ENCODE measurements around the gene TMEM174. TPM values are rescaled to one million over a fixed set of nuclear protein-coding genes. Genes with fewer than 3 reads are reported as not detected.
A peak's percentile ranks its signal among the peaks of the same experiment; 100 is the strongest.

The TMEM174 gene
- total RNA-seq, 2 experiments from 2014 or later: not detected

DNA sequence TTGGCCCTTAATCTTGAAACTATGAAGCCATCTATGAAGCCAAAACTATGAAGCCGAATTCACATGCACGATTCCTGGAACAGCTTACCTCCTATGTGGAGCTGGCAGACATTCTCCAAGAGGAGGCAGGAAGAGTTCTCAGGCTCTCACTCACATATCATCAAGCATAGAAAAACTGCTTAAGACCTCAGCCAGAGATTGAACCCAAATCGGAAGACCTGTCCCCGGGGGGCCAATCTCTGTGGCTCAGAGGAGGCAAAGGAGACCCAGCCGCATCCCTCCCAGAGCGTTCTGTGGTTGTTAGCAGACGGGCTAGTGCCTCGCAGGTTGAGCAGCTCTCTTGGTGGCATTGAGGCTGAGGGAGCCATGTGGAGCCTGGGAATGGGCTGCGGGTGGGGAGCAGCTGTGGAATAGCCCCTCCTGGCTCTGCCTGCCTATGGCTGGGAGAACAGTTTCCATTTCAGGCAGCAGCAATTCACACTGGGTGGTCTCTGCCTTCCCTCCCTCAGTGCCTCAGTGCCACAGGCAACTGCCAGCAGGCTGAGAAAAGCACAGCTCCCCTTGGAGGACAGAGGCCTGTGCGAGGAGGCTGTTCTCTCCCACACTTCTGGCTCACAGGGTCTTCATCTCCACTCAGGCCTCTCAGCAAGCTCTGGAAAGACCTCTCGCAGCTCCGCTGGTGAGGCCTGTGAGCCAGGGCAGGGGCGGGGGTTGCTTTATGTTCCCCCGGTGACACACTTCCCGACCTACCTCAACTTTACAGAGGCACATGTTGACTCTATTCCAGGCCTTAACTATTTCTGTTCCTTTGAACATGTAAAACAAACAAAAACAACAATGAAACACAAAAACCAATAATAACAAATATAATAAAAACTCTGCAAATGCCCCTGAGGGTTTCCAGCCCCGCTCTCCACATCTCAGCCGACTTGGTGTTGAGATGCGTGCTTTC lies 17.4 kb upstream of the TMEM174 start:
- ATAC-seq: no peak

DNA sequence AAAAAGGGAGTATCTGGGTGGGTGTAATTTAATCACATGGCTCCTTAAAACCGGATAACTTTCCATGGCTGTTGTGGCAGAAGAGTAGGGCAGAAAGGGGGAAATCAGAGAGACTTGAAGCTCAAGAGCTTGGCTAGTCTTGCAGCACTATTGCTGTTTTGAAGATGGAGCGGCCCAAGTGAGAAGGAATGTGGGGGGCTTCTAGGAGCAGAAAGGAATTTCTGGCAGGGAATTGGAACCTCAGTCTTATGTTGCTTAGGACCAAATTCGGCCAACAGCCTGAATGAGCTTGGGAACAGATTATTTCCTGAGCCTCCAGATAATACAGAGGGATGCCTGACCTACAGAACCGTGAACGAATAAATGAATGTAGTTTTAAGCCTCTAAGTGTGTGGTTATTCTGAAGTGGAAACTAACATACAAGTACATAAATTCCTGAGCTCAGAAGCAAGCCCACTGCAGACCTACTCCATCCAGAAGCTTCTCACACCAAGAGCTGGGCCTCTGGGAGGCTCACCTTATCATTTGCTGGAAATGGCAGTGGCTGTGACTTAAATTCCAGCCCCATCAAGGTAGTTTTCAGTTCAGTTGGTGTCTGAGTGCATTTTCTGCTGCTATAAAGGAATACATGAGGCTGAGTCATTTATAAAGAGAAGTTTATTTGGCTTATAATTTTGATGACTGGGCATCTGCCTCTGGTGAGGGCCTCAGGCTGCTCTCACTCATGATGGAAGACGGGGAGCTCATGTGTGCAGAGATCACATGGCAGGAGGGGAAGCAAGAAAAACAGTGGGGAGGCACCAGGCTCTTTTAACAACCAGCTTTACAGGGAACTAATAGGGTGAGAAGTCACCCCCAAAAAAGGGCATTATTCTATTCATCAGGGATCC lies 15.3 kb upstream of the TMEM174 start:
- TF ChIP-seq, protein P1, sequence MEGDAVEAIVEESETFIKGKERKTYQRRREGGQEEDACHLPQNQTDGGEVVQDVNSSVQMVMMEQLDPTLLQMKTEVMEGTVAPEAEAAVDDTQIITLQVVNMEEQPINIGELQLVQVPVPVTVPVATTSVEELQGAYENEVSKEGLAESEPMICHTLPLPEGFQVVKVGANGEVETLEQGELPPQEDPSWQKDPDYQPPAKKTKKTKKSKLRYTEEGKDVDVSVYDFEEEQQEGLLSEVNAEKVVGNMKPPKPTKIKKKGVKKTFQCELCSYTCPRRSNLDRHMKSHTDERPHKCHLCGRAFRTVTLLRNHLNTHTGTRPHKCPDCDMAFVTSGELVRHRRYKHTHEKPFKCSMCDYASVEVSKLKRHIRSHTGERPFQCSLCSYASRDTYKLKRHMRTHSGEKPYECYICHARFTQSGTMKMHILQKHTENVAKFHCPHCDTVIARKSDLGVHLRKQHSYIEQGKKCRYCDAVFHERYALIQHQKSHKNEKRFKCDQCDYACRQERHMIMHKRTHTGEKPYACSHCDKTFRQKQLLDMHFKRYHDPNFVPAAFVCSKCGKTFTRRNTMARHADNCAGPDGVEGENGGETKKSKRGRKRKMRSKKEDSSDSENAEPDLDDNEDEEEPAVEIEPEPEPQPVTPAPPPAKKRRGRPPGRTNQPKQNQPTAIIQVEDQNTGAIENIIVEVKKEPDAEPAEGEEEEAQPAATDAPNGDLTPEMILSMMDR (IDR thresholded peaks at IDR 0.05): no peak
- no peaks in the 10 kb centered on the region for H3K36me3 Mint-ChIP-seq (ENCODE audit: low read depth)
- POLR2A ChIA-PET: no interaction called here
- H3K4me1 Mint-ChIP-seq (ENCODE audit: low read depth): peaks cover 30% of the 10 kb centered on the region
- no peak for DNase-seq
- CTCF ChIA-PET: interaction anchor here (0.7 to 1.3 kb wide), 2 partner anchors 14 to 294 kb away, joined by 4 read pairs; no protein-coding TSS in a partner anchor
- no peak overlapping the region for H3K27ac Mint-ChIP-seq
- no peaks in the 10 kb centered on the region for H3K9me3 Mint-ChIP-seq
- intact Hi-C loops (cut with micrococcal nuclease): no loop called here
- H3K4me3 Mint-ChIP-seq: no peak overlapping the region
- ATAC-seq: no peak
- H3K27me3 Mint-ChIP-seq: peaks cover 73% of the 10 kb centered on the region

More for the DNA sequence above, 17.4 kb upstream of the TMEM174 start:
- intact Hi-C loops (cut with micrococcal nuclease): no loop called here
- POLR2A ChIA-PET: no interaction called here
- H3K27me3 Mint-ChIP-seq: peaks cover 75% of the 10 kb centered on the region
- no peak for DNase-seq
- H3K27ac Mint-ChIP-seq: no peak overlapping the region
- CTCF ChIA-PET: interaction anchor here (0.6 kb wide), 1 partner anchor 782 kb away, joined by 3 read pairs; no protein-coding TSS in a partner anchor
- TF ChIP-seq, protein P1 (IDR thresholded peaks at IDR 0.05): no peak
- H3K4me3 Mint-ChIP-seq: no peak overlapping the region
- no peaks in the 10 kb centered on the region for H3K9me3 Mint-ChIP-seq
- no peaks in the 10 kb centered on the region for H3K36me3 Mint-ChIP-seq (ENCODE audit: low read depth)
- H3K4me1 Mint-ChIP-seq (ENCODE audit: low read depth): peaks cover 18% of the 10 kb centered on the region

DNA sequence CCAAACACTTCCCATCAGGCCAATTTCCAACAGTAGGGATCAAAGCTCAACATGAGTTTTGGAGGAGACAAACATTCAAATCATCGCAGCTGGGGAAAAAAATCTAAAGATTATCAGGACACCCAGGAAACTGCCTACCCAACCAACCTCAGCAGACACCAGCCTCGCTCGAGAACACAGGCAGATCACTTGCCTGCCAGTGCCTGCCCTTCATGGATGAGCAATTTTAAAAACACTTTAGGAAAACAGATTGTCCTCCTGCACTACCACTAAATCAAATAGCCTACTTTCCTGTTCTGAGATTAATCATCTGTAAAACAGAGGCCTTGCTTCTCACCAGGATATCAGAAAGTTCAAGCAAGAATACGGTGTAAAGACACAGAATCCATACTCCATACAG lies 14.7 kb upstream of the TMEM174 start:
- TF ChIP-seq, protein P1 (IDR thresholded peaks at IDR 0.05): no peak
- POLR2A ChIA-PET: no interaction called here
- Mint-ChIP-seq H3K4me1 (ENCODE audit: low read depth) (peaks cover 30% of the 10 kb centered on the region), H3K27me3 (peaks cover 72% of the 10 kb centered on the region), H3K4me3 (no peak overlapping the region), H3K9me3 (no peaks in the 10 kb centered on the region), H3K27ac (no peak overlapping the region), H3K36me3 (ENCODE audit: low read depth) (no peaks in the 10 kb centered on the region)
- ATAC-seq (no peak), DNase-seq (no peak)
- intact Hi-C loops (cut with micrococcal nuclease): no loop called here
- CTCF ChIA-PET: interaction anchor here (1.3 kb wide), 1 partner anchor 293 kb away, joined by 4 read pairs; no protein-coding TSS in a partner anchor

DNA sequence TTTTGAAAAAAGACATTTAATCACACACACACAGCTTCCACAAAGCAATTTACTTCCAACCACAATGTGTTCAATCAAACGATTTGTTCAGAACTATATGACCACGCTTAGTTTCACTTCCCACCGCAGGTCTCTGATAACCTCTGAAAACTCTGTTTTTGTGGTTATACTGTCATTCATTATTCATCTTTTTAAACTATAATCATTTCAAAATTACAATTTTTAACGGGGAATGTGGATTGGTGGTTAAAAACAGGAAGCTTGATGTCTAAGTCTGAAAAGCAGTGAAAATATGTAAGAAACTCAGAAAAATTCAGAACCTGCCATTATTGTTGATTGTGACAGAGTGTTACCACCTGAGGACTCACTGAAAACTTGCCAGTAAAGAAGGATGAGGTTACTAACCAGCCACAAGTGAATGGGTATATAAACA lies 12.7 kb upstream of the TMEM174 start:
- H3K4me1 Mint-ChIP-seq (ENCODE audit: low read depth): peaks cover 30% of the 10 kb centered on the region
- POLR2A ChIA-PET: interaction anchor here (1.3 kb wide), 1 partner anchor 55 kb away, joined by 5 read pairs; no protein-coding TSS in a partner anchor
- H3K27me3 Mint-ChIP-seq: peaks cover 65% of the 10 kb centered on the region
- CTCF ChIA-PET: interaction anchor here (0.6 to 2.3 kb wide), 4 partner anchors 10 to 66 kb away, joined by 3 to 12 read pairs (median 3); no protein-coding TSS in a partner anchor
- TF ChIP-seq, protein P1 (IDR thresholded peaks at IDR 0.05): no peak
- peak overlapping the region; percentile 25 for H3K27ac Mint-ChIP-seq
- H3K9me3 Mint-ChIP-seq: no peaks in the 10 kb centered on the region
- H3K36me3 Mint-ChIP-seq (ENCODE audit: low read depth): no peaks in the 10 kb centered on the region
- DNase-seq (peak; percentile 91), ATAC-seq (peak; percentile 82)
- peak overlapping the region; percentile 18 for H3K4me3 Mint-ChIP-seq
- intact Hi-C loops (cut with micrococcal nuclease): no loop called here

Measured in activated CD8-positive, alpha-beta T cell treated with anti-CD3 and anti-CD28 coated beads for 36 hours (primary cell).